Mucosa of gallbladder (tissue), 1 donor: Measurements from ENCODE around the gene RABAC1. TPM values are rescaled to one million over a fixed set of nuclear protein-coding genes. Genes with fewer than 3 reads are reported as not detected.
A peak's percentile ranks its signal among the peaks of the same experiment; 100 is the strongest.
"Not testable (repeated sequence)": the region's sequence is repeated elsewhere in the genome, so short reads cannot be mapped to it uniquely, and the experiment has no call there.

Experiments
- DNase-seq: peaks from one replicate; pipeline ENCODE4 v3.0.0-alpha.2; 2020; ENCODE audit warnings: low spot score
- total RNA-seq: library from RNA; stranded (reverse); gene quantifications from one replicate; pipeline ENCODE4 v1.2.1, GENCODE V29; 2021
- donor health status: DM: no; HTN: no; CAD: no.

Gene RABAC1
- total RNA-seq, 1 donor from 2014 or later = 188 TPM

- DNase-seq = no peak
Observed at GRCh38 chr19:41947091-41947490, 12.0 kb downstream of the RABAC1 start.

GRCh38 chr19:41945135-41945766 lies 13.9 kb downstream of the RABAC1 start:
- peak; percentile 61 for DNase-seq

- no peak for DNase-seq
Observed at GRCh38 chr19:41944336-41944735, 14.8 kb downstream of the RABAC1 start.

GRCh38 chr19:41941410-41942202 lies 17.5 kb downstream of the RABAC1 start:
- no peak for DNase-seq

- DNase-seq = no peak
Observed at GRCh38 chr19:41940731-41941409, 18.3 kb downstream of the RABAC1 start.

GRCh38 chr19:41939861-41940730 lies 19.0 kb downstream of the RABAC1 start:
- DNase-seq = no peak

GRCh38 chr19:41939209-41939608 lies 19.9 kb downstream of the RABAC1 start:
- not testable (repeated sequence) for DNase-seq

GRCh38 chr19:41937525-41938468 lies 21.3 kb downstream of the RABAC1 start:
- DNase-seq = no peak

GRCh38 chr19:41936961-41937360 lies 22.2 kb downstream of the RABAC1 start:
- DNase-seq = no peak

- no peak for DNase-seq
Observed at GRCh38 chr19:41936416-41936850, 22.7 kb downstream of the RABAC1 start.

GRCh38 chr19:41935760-41936415 lies 23.2 kb downstream of the RABAC1 start:
- no peak for DNase-seq

- DNase-seq = peak; percentile 49
Observed at GRCh38 chr19:41934849-41935374, 24.2 kb downstream of the RABAC1 start.

GRCh38 chr19:41933693-41934426 lies 25.3 kb downstream of the RABAC1 start:
- DNase-seq = no peak

GRCh38 chr19:41932720-41933332 lies 26.3 kb downstream of the RABAC1 start:
- no peak for DNase-seq

- no peak for DNase-seq
Observed at GRCh38 chr19:41932259-41932719, 26.8 kb downstream of the RABAC1 start.

GRCh38 chr19:41930926-41931592 lies 28.1 kb downstream of the RABAC1 start:
- no peak for DNase-seq

GRCh38 chr19:41930322-41930722 lies 28.8 kb downstream of the RABAC1 start:
- no peak for DNase-seq

GRCh38 chr19:41929536-41930071 lies 29.5 kb downstream of the RABAC1 start:
- DNase-seq = no peak
